Omental fat pad (tissue), 4 donors: Measurements from ENCODE around the gene UCN2. TPM values are rescaled to one million over a fixed set of nuclear protein-coding genes. Genes with fewer than 3 reads are reported as not detected.
"Not testable (repeated sequence)": the region's sequence is repeated elsewhere in the genome, so short reads cannot be mapped to it uniquely, and the experiment has no call there.

Experiments
- ATAC-seq: fragments of 150-250 bp; one replicate; pipeline ENCODE4 v1.9.1; 2016; ENCODE audit warnings: mild to moderate bottlenecking, moderate library complexity; ENCODE audit not compliant: low FRiP score
- DNase-seq: peaks from one replicate; pipeline ENCODE4 v3.0.0-alpha.2; 2019; ENCODE audit warnings: low spot score
- CTCF ChIP-seq, 3 donors: fragments of 450-650 bp; IDR thresholded peaks; one replicate each; pipeline ENCODE4 v1.5.1; 2016 to 2017; ENCODE audit warnings: antibody characterized with exemption in 3 of 3, mild to moderate bottlenecking in 3 of 3, moderate library complexity in 2 of 3
- total RNA-seq, 4 donors: library from RNA; depleted of rRNA; stranded (reverse); fragments of >200 nt; gene quantifications; one replicate each; pipeline ENCODE4 v1.1.0, GENCODE V29; 2016

UCN2 gene
- total RNA-seq, 4 donors from 2014 or later: 0.28 TPM; not detected in 3

- no peak for TF ChIP-seq CTCF (IDR thresholded peaks at IDR 0.05)
- no peak for DNase-seq
- ATAC-seq: no peak
Measured at GRCh38 chr3:48535578-48535977, 28.0 kb downstream of the UCN2 start.

- TF ChIP-seq CTCF (IDR thresholded peaks at IDR 0.05): no peak
- ATAC-seq (no peak), DNase-seq (no peak)
Measured at GRCh38 chr3:48532977-48533337, 30.6 kb downstream of the UCN2 start.

- ATAC-seq: no peak
- TF ChIP-seq CTCF (IDR thresholded peaks at IDR 0.05): no peak
- no peak for DNase-seq
Measured at GRCh38 chr3:48532271-48532976, 31.2 kb downstream of the UCN2 start.

GRCh38 chr3:48530701-48531100 lies 32.9 kb downstream of the UCN2 start:
- not testable (repeated sequence) for DNase-seq, ATAC-seq

- no peak for TF ChIP-seq CTCF (IDR thresholded peaks at IDR 0.05)
- ATAC-seq (no peak), DNase-seq (no peak)
Measured at GRCh38 chr3:48528754-48529153, 34.8 kb downstream of the UCN2 start.

GRCh38 chr3:48528048-48528447 lies 35.5 kb downstream of the UCN2 start:
- DNase-seq (no peak), ATAC-seq (no peak)
- TF ChIP-seq CTCF (IDR thresholded peaks at IDR 0.05): no peak

- TF ChIP-seq CTCF (IDR thresholded peaks at IDR 0.05): no peak
- ATAC-seq: no peak
- no peak for DNase-seq
Measured at GRCh38 chr3:48524970-48525369, 38.6 kb downstream of the UCN2 start.
